GM23248 (cell line): ENCODE data around the gene MYH6. TPM values are rescaled to one million over a fixed set of nuclear protein-coding genes. Genes with fewer than 3 reads are reported as not detected.

ENCODE experiments used
- DNase-seq: peaks from one replicate; pipeline ENCODE4 v3.0.0-alpha.2; 2015
- H2AFZ ChIP-seq: fragments of 200-600 bp; sonication (generic); 2 replicates; pipeline ENCODE4 v1.6.1; 2016; ENCODE audit warnings: antibody characterized with exemption
- H3F3A ChIP-seq: fragments of 200-600 bp; sonication (generic); 2 replicates; pipeline ENCODE4 v1.6.1; 2016; ENCODE audit warnings: mild to moderate bottlenecking, antibody characterized with exemption, mixed run types; ENCODE audit not compliant: insufficient read depth
- H3K27ac ChIP-seq: fragments of 200-600 bp; sonication (generic); 2 replicates; pipeline ENCODE4 v1.5.1; 2016; ENCODE audit warnings: mild to moderate bottlenecking
- H3K27me3 ChIP-seq: fragments of 200-600 bp; sonication (generic); replicated peaks from 2 replicates; pipeline ENCODE4 v1.6.1; 2016; ENCODE audit warnings: mild to moderate bottlenecking; ENCODE audit not compliant: insufficient read depth
- H3K36me3 ChIP-seq: fragments of 200-600 bp; sonication (generic); 2 replicates; pipeline ENCODE4 v1.6.1; 2016; ENCODE audit warnings: low read depth, mild to moderate bottlenecking
- H3K4me1 ChIP-seq: fragments of 200-600 bp; sonication (generic); 2 replicates; pipeline ENCODE4 v1.6.1; 2016; ENCODE audit warnings: mild to moderate bottlenecking; ENCODE audit not compliant: insufficient read depth
- H3K4me2 ChIP-seq: fragments of 200-600 bp; sonication (generic); one replicate; pipeline ENCODE4 v1.6.1; 2016; ENCODE audit warnings: mild to moderate bottlenecking; ENCODE audit not compliant: unreplicated experiment
- H3K4me3 ChIP-seq: fragments of 200-600 bp; sonication (generic); 2 replicates; pipeline ENCODE4 v1.5.1; 2016; ENCODE audit warnings: mild to moderate bottlenecking
- H3K79me2 ChIP-seq: fragments of 200-600 bp; sonication (generic); 2 replicates; pipeline ENCODE4 v1.6.1; 2016; ENCODE audit warnings: mild to moderate bottlenecking; ENCODE audit not compliant: insufficient read depth
- H3K9ac ChIP-seq: fragments of 200-600 bp; sonication (generic); 2 replicates; pipeline ENCODE4 v1.6.1; 2016; ENCODE audit warnings: mild to moderate bottlenecking
- H3K9me2 ChIP-seq: fragments of 200-600 bp; sonication (generic); 2 replicates; pipeline ENCODE4 v1.6.1; 2016; ENCODE audit warnings: mixed run types, mild to moderate bottlenecking, moderate library complexity; ENCODE audit not compliant: insufficient read depth
- H3K9me3 ChIP-seq: fragments of 200-600 bp; sonication (generic); one replicate; pipeline ENCODE4 v1.6.1; 2017; ENCODE audit warnings: low read depth
- H4K20me1 ChIP-seq: fragments of 200-600 bp; sonication (generic); 2 replicates; pipeline ENCODE4 v1.6.0; 2016; ENCODE audit not compliant: insufficient read depth
- EZH2 ChIP-seq: fragments of 200-600 bp; sonication (generic); IDR thresholded peaks from 2 replicates; pipeline ENCODE4 v1.6.1; 2018; ENCODE audit warnings: antibody characterized with exemption, mild to moderate bottlenecking; ENCODE audit not compliant: insufficient read depth, poor library complexity, severe bottlenecking
- EZH2phosphoT487 ChIP-seq: fragments of 200-600 bp; sonication (generic); IDR thresholded peaks from 2 replicates; pipeline ENCODE4 v1.6.1; 2018; ENCODE audit warnings: antibody characterized with exemption, moderate library complexity, mild to moderate bottlenecking, low read depth; ENCODE audit not compliant: insufficient read depth
- WGBS, 2 experiments: methylation state at CpG; one replicate each; pipeline ENCODE4 v1.1.6; 2015 to 2017; ENCODE audit warnings: low lambda C conversion rate in 2 of 2, low coverage in 1 of 2; ENCODE audit errors: missing lambda C conversion rate in 2 of 2; 5-methylcytosine and 5-hydroxymethylcytosine counted together
- in situ Hi-C: fragments of 300-500 bp; cut with MboI; formaldehyde crosslinking; loops from 2 replicates; pipeline ENCODE4 v1.15.0; 2020
- polyA plus RNA-seq: library from polyadenylated mRNA; unstranded; fragments of >200 nt; fragmentation: Nextera tagmentation; extraction: Ambion mirVana; gene quantifications from 2 replicates; pipeline ENCODE4 v1.2.1, GENCODE V29; 2016
- total RNA-seq: library from RNA; depleted of rRNA; stranded (reverse); fragments of >200 nt; shearing (Covaris generic); gene quantifications from 2 replicates; pipeline ENCODE4 v1.2.3, GENCODE V29; 2014

Gene MYH6
- total and polyA plus RNA-seq, 2 experiments from 2014 or later: not detected

- no peak overlapping the region for H2AFZ ChIP-seq
- H3K9ac ChIP-seq: no peak overlapping the region
- no peaks in the 10 kb centered on the region for H3K27me3 ChIP-seq
- no peaks in the 10 kb centered on the region for H3K9me2 ChIP-seq
- H3K4me3 ChIP-seq: no peak overlapping the region
- TF ChIP-seq EZH2phosphoT487: no peak
- TF ChIP-seq EZH2: no peak
- H3K9me3 ChIP-seq: no peaks in the 10 kb centered on the region
- 91 to 96% methylated on average over 12 of the region's 12 CpGs for whole genome bisulfite sequencing, 2 experiments
- peaks cover 6% of the 10 kb centered on the region; the same call in 1 of the 2 replicates for H3K36me3 ChIP-seq
- peaks cover 24% of the 10 kb centered on the region for H3K79me2 ChIP-seq
- H3F3A ChIP-seq: peaks cover 17% of the 10 kb centered on the region
- no peak for DNase-seq
- no peak overlapping the region for H3K27ac ChIP-seq
- H3K4me1 ChIP-seq: peaks cover 7% of the 10 kb centered on the region
- in situ Hi-C loops: no loop called here
- H3K4me2 ChIP-seq: no peak overlapping the region
- H4K20me1 ChIP-seq: no peaks in the 10 kb centered on the region
Observed at GRCh38 chr14:23358553-23359166, 49.4 kb downstream of the MYH6 start.

GRCh38 chr14:23358042-23358441, 50.0 kb downstream of the MYH6 start:
- no peak for DNase-seq
- no peaks in the 10 kb centered on the region for H3K27me3 ChIP-seq
- no peak overlapping the region for H3K4me2 ChIP-seq
- H3K9me2 ChIP-seq: no peaks in the 10 kb centered on the region
- WGBS, 2 experiments: 69 to 75% methylated on average over 3 of the region's 3 CpGs
- H3K4me1 ChIP-seq: peaks cover 7% of the 10 kb centered on the region
- H3K79me2 ChIP-seq: peaks cover 18% of the 10 kb centered on the region
- H3F3A ChIP-seq: peaks cover 17% of the 10 kb centered on the region
- H3K9ac ChIP-seq: no peak overlapping the region
- H3K36me3 ChIP-seq: peaks cover 6% of the 10 kb centered on the region; the same call in 1 of the 2 replicates
- H2AFZ ChIP-seq: no peak overlapping the region
- H3K9me3 ChIP-seq: no peaks in the 10 kb centered on the region
- in situ Hi-C loops: no loop called here
- TF ChIP-seq EZH2: no peak
- TF ChIP-seq EZH2phosphoT487: no peak
- H4K20me1 ChIP-seq: no peaks in the 10 kb centered on the region
- no peak overlapping the region for H3K27ac ChIP-seq
- no peak overlapping the region for H3K4me3 ChIP-seq

- H3F3A ChIP-seq: peaks cover 12% of the 10 kb centered on the region
- no peaks in the 10 kb centered on the region for H4K20me1 ChIP-seq
- in situ Hi-C loops: no loop called here
- TF ChIP-seq EZH2 (no peak), EZH2phosphoT487 (no peak)
- peaks cover 17% of the 10 kb centered on the region for H3K79me2 ChIP-seq
- peaks cover 7% of the 10 kb centered on the region for H3K4me1 ChIP-seq
- no peak for DNase-seq
- H3K4me2 ChIP-seq: no peak overlapping the region
- H3K27ac ChIP-seq: no peak overlapping the region
- no peaks in the 10 kb centered on the region for H3K9me3 ChIP-seq
- H3K9me2 ChIP-seq: no peaks in the 10 kb centered on the region
- no peaks in the 10 kb centered on the region for H3K27me3 ChIP-seq
- no peak overlapping the region for H3K4me3 ChIP-seq
- peaks cover 6% of the 10 kb centered on the region; the same call in 1 of the 2 replicates for H3K36me3 ChIP-seq
- no peak overlapping the region for H3K9ac ChIP-seq
- WGBS, 2 experiments: 76 to 81% methylated on average over 8 of the region's 8 CpGs
- H2AFZ ChIP-seq: no peak overlapping the region
Observed at GRCh38 chr14:23357261-23357660, 50.8 kb downstream of the MYH6 start.

- H3K9me2 ChIP-seq: no peaks in the 10 kb centered on the region
- in situ Hi-C loops: no loop called here
- TF ChIP-seq EZH2: no peak
- no peak for TF ChIP-seq EZH2phosphoT487
Observed at GRCh38 chr14:23356662-23357061, 51.4 kb downstream of the MYH6 start.

More at GRCh38 chr14:23356662-23357061, 51.4 kb downstream of the MYH6 start:
- no peak overlapping the region for H3K4me2 ChIP-seq
- no peak overlapping the region for H3K9ac ChIP-seq
- WGBS, 2 experiments: 74 to 82% methylated on average over 4 of the region's 4 CpGs
- peaks cover 11% of the 10 kb centered on the region for H3K79me2 ChIP-seq
- H3K9me3 ChIP-seq: no peaks in the 10 kb centered on the region
- peaks cover 6% of the 10 kb centered on the region; the same call in 1 of the 2 replicates for H3K36me3 ChIP-seq
- peaks cover 6% of the 10 kb centered on the region for H3F3A ChIP-seq
- H3K27ac ChIP-seq: no peak overlapping the region
- DNase-seq: no peak
- H3K4me3 ChIP-seq: no peak overlapping the region
- no peaks in the 10 kb centered on the region for H4K20me1 ChIP-seq
- peaks cover 2% of the 10 kb centered on the region for H3K4me1 ChIP-seq
- H2AFZ ChIP-seq: no peak overlapping the region
- no peaks in the 10 kb centered on the region for H3K27me3 ChIP-seq
